Gastroesophageal sphincter (tissue), 3 donors: ENCODE data around the gene BDKRB1.

Experiments
- CTCF ChIP-seq, 4 experiments: fragments of 200-600 bp in 2 of 4; fragments of 450-650 bp in 2 of 4; sonication (generic) in 1 of 4; IDR thresholded peaks; one replicate each; pipeline ENCODE4 v1.5.1; 2017 to 2019; ENCODE audit warnings: antibody characterized with exemption in 4 of 4, mild to moderate bottlenecking in 2 of 4, moderate library complexity in 2 of 4
- EP300 ChIP-seq: sonication (generic); formaldehyde crosslinking; IDR thresholded peaks from one replicate; pipeline ENCODE4 v1.6.1; 2017; ENCODE audit warnings: antibody characterized with exemption, mild to moderate bottlenecking
- POLR2A ChIP-seq, 2 donors: fragments of 450-650 bp; IDR thresholded peaks; one replicate each; pipeline ENCODE4 v1.6.1; 2017; ENCODE audit warnings: antibody characterized with exemption in 2 of 2, mild to moderate bottlenecking in 2 of 2, moderate library complexity in 1 of 2
- POLR2AphosphoS5 ChIP-seq: sonication (generic); formaldehyde crosslinking; IDR thresholded peaks from one replicate; pipeline ENCODE4 v1.6.1; 2017; ENCODE audit warnings: antibody characterized with exemption

- no peak for TF ChIP-seq CTCF (IDR thresholded peaks at IDR 0.05)
- no peak for TF ChIP-seq POLR2A (IDR thresholded peaks at IDR 0.05)
- no peak for TF ChIP-seq POLR2AphosphoS5
- TF ChIP-seq EP300 = no peak
Measured at GRCh38 chr14:96206461-96206860, 49.5 kb upstream of the BDKRB1 start.
